Transverse colon (tissue), 4 donors: ENCODE data around the gene LKAAEAR1. TPM values are rescaled to one million over a fixed set of nuclear protein-coding genes. Genes with fewer than 3 reads are reported as not detected.

Source experiments
- DNase-seq: peaks from one replicate; pipeline ENCODE4 v3.0.0-alpha.2; 2019
- H3K27ac ChIP-seq, 4 donors: fragments of 200-600 bp; sonication (generic); 2 replicates each; pipeline ENCODE4 v1.5.1; 2016 to 2018; ENCODE audit warnings: inconsistent platforms in 4 of 4
- H3K27me3 ChIP-seq: fragments of 200-600 bp; sonication (generic); 2 replicates; pipeline ENCODE4 v1.5.1; 2017; ENCODE audit warnings: inconsistent platforms
- H3K36me3 ChIP-seq, 4 donors: fragments of 200-600 bp; sonication (generic); 2 replicates each; pipeline ENCODE4 v1.5.1; 2017 to 2019; ENCODE audit warnings: inconsistent platforms in 4 of 4
- H3K4me1 ChIP-seq, 4 donors: fragments of 200-600 bp; sonication (generic); 2 replicates each; pipeline ENCODE4 v1.5.1; 2017 to 2020; ENCODE audit warnings: inconsistent platforms in 4 of 4
- H3K4me3 ChIP-seq, 4 donors: fragments of 200-600 bp; sonication (generic); 1 replicate in 1 of 4; 2 replicates in 3 of 4; pipeline versions ENCODE4 v1.5.1 to v1.6.1; 2017 to 2019; ENCODE audit warnings: inconsistent platforms in 4 of 4
- H3K9me3 ChIP-seq, 2 donors: fragments of 200-600 bp; sonication (generic); 2 replicates each; pipeline ENCODE4 v1.5.1; 2017 to 2019; ENCODE audit warnings: inconsistent platforms in 2 of 2
- CTCF ChIP-seq, 5 experiments: fragments of 200-600 bp in 3 of 5; fragments of 450-650 bp in 2 of 5; sonication (generic) in 3 of 5; IDR thresholded peaks; 1 replicate in 2 of 5; 2 replicates in 3 of 5; pipeline ENCODE4 v1.5.1; 2016 to 2017; ENCODE audit warnings: antibody characterized with exemption in 5 of 5, inconsistent platforms in 3 of 5, mild to moderate bottlenecking in 2 of 5, moderate library complexity in 1 of 5
- EP300 ChIP-seq: sonication (generic); formaldehyde crosslinking; IDR thresholded peaks from one replicate; pipeline ENCODE4 v1.6.1; 2017; ENCODE audit warnings: antibody characterized with exemption, low read depth
- POLR2A ChIP-seq: fragments of 450-650 bp; IDR thresholded peaks from one replicate; pipeline ENCODE4 v1.6.1; 2016; ENCODE audit warnings: antibody characterized with exemption, mild to moderate bottlenecking, moderate library complexity
- POLR2AphosphoS5 ChIP-seq, 3 donors: sonication (generic); formaldehyde crosslinking; IDR thresholded peaks; one replicate each; pipeline ENCODE4 v1.6.1; 2016; ENCODE audit warnings: antibody characterized with exemption in 3 of 3
- WGBS, 2 donors: methylation state at CpG; one replicate each; pipeline ENCODE4 v1.1.5; 2018; ENCODE audit warnings: low coverage in 1 of 2; 5-methylcytosine and 5-hydroxymethylcytosine counted together
- in situ Hi-C, 4 donors: fragments of 200-750 bp; cut with MboI; loops; one replicate each; pipeline versions ENCODE4 v1.15.0 to v1.15.1; 2017; ENCODE audit warnings: low sequenced_read_pairs in 3 of 4, low pct_ligation_motif_present in 1 of 4, low pct_unique_long_range_greater_than_20kb in 1 of 4
- intact Hi-C: fragments of 100-400 bp; cut with DNase I; formaldehyde crosslinking; loops from one replicate; pipeline ENCODE4 v1.15.1; 2023; ENCODE audit warnings: low total_unique reads
- total RNA-seq, 4 donors: library from RNA; depleted of rRNA; stranded (reverse); fragments of >200 nt; gene quantifications; one replicate each; pipeline ENCODE4 v1.1.0, GENCODE V29; 2016

LKAAEAR1 gene
- total RNA-seq, 4 donors from 2014 or later: not detected

- peak within 1 kb of the TSS; percentile 56 to 84 (median 79) for H3K4me3 ChIP-seq
- H3K27me3 ChIP-seq: peaks cover 51% of the 10 kb centered on the region
- peak within 1 kb of the TSS; percentile 71 to 82 (median 76) for H3K27ac ChIP-seq
- intact Hi-C loops (no loop called here), in situ Hi-C loops (no loop called here)
- peak; percentile 76 for DNase-seq
- 0 to 1% methylated on average over 1 to 38 of the region's 73 CpGs for WGBS, 2 donors
- no peaks in the 10 kb centered on the region for H3K9me3 ChIP-seq
- H3K4me1 ChIP-seq: peaks cover 13 to 44% (median 27%) of the 10 kb centered on the region in 4 donors
- no peaks in the 10 kb centered on the region for H3K36me3 ChIP-seq
- TF ChIP-seq POLR2AphosphoS5 (IDR thresholded peaks at IDR 0.05) (no peak), EP300 (no peak), CTCF (IDR thresholded peaks at IDR 0.05) (no peak), POLR2A (no peak)
Measured at GRCh38 chr20:64079273-64080012, 4.8 kb downstream of the LKAAEAR1 start, which contains the start of gene RGS19. RGS19 (minus strand) TSS chr20:64079518; CDS start chr20:64076886, 2,632 bp downstream.

GRCh38 chr20:64078934-64079272 lies 5.3 kb downstream of the LKAAEAR1 start:
- TF ChIP-seq POLR2AphosphoS5 (IDR thresholded peaks at IDR 0.05) (no peak), EP300 (no peak), CTCF (IDR thresholded peaks at IDR 0.05) (no peak), POLR2A (no peak)
- 12% methylated on average over 4 of the region's 4 CpGs; no CpG with 5 or more reads in 1 of the 2 donors for WGBS, 2 donors

GRCh38 chr20:64077876-64078551 lies 6.2 kb downstream of the LKAAEAR1 start:
- Histone ChIP-seq H3K9me3 (no peaks in the 10 kb centered on the region), H3K27me3 (peaks cover 36% of the 10 kb centered on the region), H3K4me3 (peak overlapping the region in 3 of 4 donors; percentile 56 to 84 (median 74)), H3K36me3 (no peaks in the 10 kb centered on the region), H3K4me1 (peaks cover 9 to 30% (median 15%) of the 10 kb centered on the region in 4 donors), H3K27ac (peak overlapping the region; percentile 59 to 78 (median 76))
- intact Hi-C loops: no loop called here
- in situ Hi-C loops: no loop called here
- TF ChIP-seq POLR2A (no peak), CTCF (IDR thresholded peaks at IDR 0.05) (no peak), POLR2AphosphoS5 (IDR thresholded peaks at IDR 0.05) (no peak), EP300 (no peak)
- DNase-seq: peak; percentile 68
- WGBS, 2 donors: 40 to 47% methylated on average over 2 to 15 of the region's 15 CpGs

More at GRCh38 chr20:64078934-64079272, 5.3 kb downstream of the LKAAEAR1 start:
- Histone ChIP-seq H3K4me3 (peak overlapping the region; percentile 56 to 84 (median 79)), H3K4me1 (peaks cover 13 to 38% (median 21%) of the 10 kb centered on the region in 4 donors), H3K27ac (peak overlapping the region; percentile 59 to 78 (median 76)), H3K27me3 (peaks cover 45% of the 10 kb centered on the region), H3K36me3 (no peaks in the 10 kb centered on the region), H3K9me3 (no peaks in the 10 kb centered on the region)
- in situ Hi-C loops (no loop called here), intact Hi-C loops (no loop called here)
- no peak for DNase-seq

GRCh38 chr20:64077541-64077875 lies 6.7 kb downstream of the LKAAEAR1 start:
- no peaks in the 10 kb centered on the region for H3K9me3 ChIP-seq
- in situ Hi-C loops: no loop called here
- intact Hi-C loops: no loop called here
- no peak for DNase-seq
- peaks cover 9 to 27% (median 15%) of the 10 kb centered on the region in 4 donors for H3K4me1 ChIP-seq
- 51% methylated on average over 3 of the region's 7 CpGs; no CpG with 5 or more reads in 1 of the 2 donors for WGBS, 2 donors
- TF ChIP-seq EP300: no peak
- no peak for TF ChIP-seq POLR2AphosphoS5 (IDR thresholded peaks at IDR 0.05)
- no peak for TF ChIP-seq POLR2A
- no peak for TF ChIP-seq CTCF (IDR thresholded peaks at IDR 0.05)
- peaks cover 31% of the 10 kb centered on the region for H3K27me3 ChIP-seq
- H3K4me3 ChIP-seq: peak overlapping the region in 2 of 4 donors; percentile 15 to 84
- no peaks in the 10 kb centered on the region for H3K36me3 ChIP-seq
- peak overlapping the region; percentile 59 to 78 (median 76) for H3K27ac ChIP-seq
